Measurements from ENCODE around the gene CCDC87. TPM values are rescaled to one million over a fixed set of nuclear protein-coding genes. Genes with fewer than 3 reads are reported as not detected.
"Not testable (repeated sequence)": the region's sequence is repeated elsewhere in the genome, so short reads cannot be mapped to it uniquely, and the experiment has no call there.

CCDC87 gene
- total and polyA plus RNA-seq, 5 donors from 2014 or later = 0.35 TPM; not detected in 4

- H3K9me3 Mint-ChIP-seq = peaks cover 0 to under 1% (median 0%) of the 10 kb centered on the region in 7 donors
- peaks cover 6 to 29% (median 22%) of the 10 kb centered on the region in 4 donors for H3K4me1 Mint-ChIP-seq
- no peaks in the 10 kb centered on the region for H3K9me3 ChIP-seq (ENCODE audit: control insufficient read depth in 2 of 2, low read length in 2 of 2)
- H3K36me3 ChIP-seq (ENCODE audit: control insufficient read depth, insufficient read depth, low read length) = no peaks in the 10 kb centered on the region
- DNase-seq (no peak), ATAC-seq (ENCODE audit: low read depth in 2 of 2) (no peak)
- H3K4me1 ChIP-seq (ENCODE audit: control insufficient read depth, insufficient read depth, low read length, poor library complexity, severe bottlenecking) = peaks cover 11% of the 10 kb centered on the region
- H3K27ac Mint-ChIP-seq = no peak overlapping the region
- H3K27ac ChIP-seq (ENCODE audit: insufficient read depth, low read length, poor library complexity, severe bottlenecking) = no peak overlapping the region
- H3K4me3 ChIP-seq (ENCODE audit: low read depth, low read length) = no peak overlapping the region
- H3K27me3 Mint-ChIP-seq = peaks cover 8% of the 10 kb centered on the region
- no peaks in the 10 kb centered on the region for H3K36me3 Mint-ChIP-seq
- H3K27me3 ChIP-seq (ENCODE audit: control insufficient read depth, insufficient read depth, low read length) = no peaks in the 10 kb centered on the region
- H3K4me3 Mint-ChIP-seq = no peak overlapping the region
Observed at GRCh38 chr11:66612458-66612857, 19.6 kb upstream of the CCDC87 start.

GRCh38 chr11:66609721-66610617 lies 17.1 kb upstream of the CCDC87 start:
- peaks cover 4% of the 10 kb centered on the region for H3K36me3 ChIP-seq (ENCODE audit: control insufficient read depth, insufficient read depth, low read length)
- peaks cover 4% of the 10 kb centered on the region for H3K4me1 ChIP-seq (ENCODE audit: control insufficient read depth, insufficient read depth, low read length, poor library complexity, severe bottlenecking)
- Mint-ChIP-seq H3K27me3 (no peaks in the 10 kb centered on the region), H3K9me3 (no peaks in the 10 kb centered on the region), H3K36me3 (peaks cover 7% of the 10 kb centered on the region), H3K4me1 (peaks cover 6 to 15% (median 14%) of the 10 kb centered on the region in 4 donors), H3K27ac (peak overlapping the region; percentile 29 to 59 (median 48)), H3K4me3 (peak overlapping the region in 2 of 4 donors; percentile 14 to 16)
- DNase-seq (peak in 1 of 3 donors; percentile 26), ATAC-seq (ENCODE audit: low read depth in 2 of 2) (peak in 1 of 2 donors; percentile 31)
- H3K27me3 ChIP-seq (ENCODE audit: control insufficient read depth, insufficient read depth, low read length) = no peaks in the 10 kb centered on the region
- H3K27ac ChIP-seq (ENCODE audit: insufficient read depth, low read length, poor library complexity, severe bottlenecking) = peak overlapping the region; percentile 31
- H3K9me3 ChIP-seq (ENCODE audit: control insufficient read depth in 2 of 2, low read length in 2 of 2) = no peaks in the 10 kb centered on the region
- H3K4me3 ChIP-seq (ENCODE audit: low read depth, low read length) = peak overlapping the region; percentile 62

- DNase-seq = no peak
Observed at GRCh38 chr11:66607126-66607834, 14.4 kb upstream of the CCDC87 start.

GRCh38 chr11:66606608-66607007 lies 13.7 kb upstream of the CCDC87 start:
- H3K4me3 ChIP-seq (ENCODE audit: low read depth, low read length); ATAC-seq (ENCODE audit: low read depth in 2 of 2); H3K36me3 ChIP-seq (ENCODE audit: control insufficient read depth, insufficient read depth, low read length); H3K4me1 ChIP-seq (ENCODE audit: control insufficient read depth, insufficient read depth, low read length, poor library complexity, severe bottlenecking); H3K27me3 Mint-ChIP-seq; DNase-seq; H3K9me3 ChIP-seq (ENCODE audit: control insufficient read depth in 2 of 2, low read length in 2 of 2); H3K27me3 ChIP-seq (ENCODE audit: control insufficient read depth, insufficient read depth, low read length); H3K27ac ChIP-seq (ENCODE audit: insufficient read depth, low read length, poor library complexity, severe bottlenecking); H3K27ac Mint-ChIP-seq; H3K4me3 Mint-ChIP-seq; H3K9me3 Mint-ChIP-seq: not testable (repeated sequence)
- peaks cover 6 to 14% (median 13%) of the 10 kb centered on the region in 4 donors for H3K4me1 Mint-ChIP-seq
- peaks cover 21% of the 10 kb centered on the region for H3K36me3 Mint-ChIP-seq

More at GRCh38 chr11:66607126-66607834, 14.4 kb upstream of the CCDC87 start:
- Histone ChIP-seq H3K9me3 (ENCODE audit: control insufficient read depth in 2 of 2, low read length in 2 of 2) (no peaks in the 10 kb centered on the region), H3K36me3 (ENCODE audit: control insufficient read depth, insufficient read depth, low read length) (peaks cover 4% of the 10 kb centered on the region), H3K4me1 (ENCODE audit: control insufficient read depth, insufficient read depth, low read length, poor library complexity, severe bottlenecking) (peaks cover 4% of the 10 kb centered on the region), H3K27ac (ENCODE audit: insufficient read depth, low read length, poor library complexity, severe bottlenecking) (no peak overlapping the region), H3K4me3 (ENCODE audit: low read depth, low read length) (no peak overlapping the region), H3K27me3 (ENCODE audit: control insufficient read depth, insufficient read depth, low read length) (no peaks in the 10 kb centered on the region)
- H3K9me3 Mint-ChIP-seq = no peaks in the 10 kb centered on the region
- no peak for ATAC-seq (ENCODE audit: low read depth in 2 of 2)
- peak overlapping the region in 1 of 4 donors; percentile 47 for H3K4me3 Mint-ChIP-seq
- H3K27me3 Mint-ChIP-seq = no peaks in the 10 kb centered on the region
- H3K36me3 Mint-ChIP-seq = peaks cover 18% of the 10 kb centered on the region
- peaks cover 6 to 14% (median 13%) of the 10 kb centered on the region in 4 donors for H3K4me1 Mint-ChIP-seq
- H3K27ac Mint-ChIP-seq = no peak overlapping the region

GRCh38 chr11:66604155-66604554 lies 11.3 kb upstream of the CCDC87 start:
- H3K4me1 Mint-ChIP-seq = peaks cover 0 to 2% (median 0%) of the 10 kb centered on the region in 4 donors
- no peaks in the 10 kb centered on the region for H3K9me3 Mint-ChIP-seq
- peaks cover 14% of the 10 kb centered on the region for H3K36me3 ChIP-seq (ENCODE audit: control insufficient read depth, insufficient read depth, low read length)
- no peak for DNase-seq
- H3K4me3 ChIP-seq (ENCODE audit: low read depth, low read length) = no peak overlapping the region
- H3K27me3 Mint-ChIP-seq = no peaks in the 10 kb centered on the region
- H3K4me3 Mint-ChIP-seq = no peak overlapping the region
- no peak for ATAC-seq (ENCODE audit: low read depth in 2 of 2)
- H3K27me3 ChIP-seq (ENCODE audit: control insufficient read depth, insufficient read depth, low read length) = no peaks in the 10 kb centered on the region
- no peak overlapping the region for H3K27ac Mint-ChIP-seq
- no peak overlapping the region for H3K27ac ChIP-seq (ENCODE audit: insufficient read depth, low read length, poor library complexity, severe bottlenecking)
- H3K9me3 ChIP-seq (ENCODE audit: control insufficient read depth in 2 of 2, low read length in 2 of 2) = no peaks in the 10 kb centered on the region
- H3K4me1 ChIP-seq (ENCODE audit: control insufficient read depth, insufficient read depth, low read length, poor library complexity, severe bottlenecking) = no peaks in the 10 kb centered on the region
- H3K36me3 Mint-ChIP-seq = peaks cover 25% of the 10 kb centered on the region

GRCh38 chr11:66603072-66603471 lies 10.2 kb upstream of the CCDC87 start:
- H3K4me3 Mint-ChIP-seq = no peak overlapping the region
- H3K36me3 ChIP-seq (ENCODE audit: control insufficient read depth, insufficient read depth, low read length) = peaks cover 14% of the 10 kb centered on the region
- H3K9me3 ChIP-seq (ENCODE audit: control insufficient read depth in 2 of 2, low read length in 2 of 2) = no peaks in the 10 kb centered on the region
- DNase-seq = no peak
- no peaks in the 10 kb centered on the region for H3K4me1 ChIP-seq (ENCODE audit: control insufficient read depth, insufficient read depth, low read length, poor library complexity, severe bottlenecking)
- no peak overlapping the region for H3K4me3 ChIP-seq (ENCODE audit: low read depth, low read length)
- H3K27me3 ChIP-seq (ENCODE audit: control insufficient read depth, insufficient read depth, low read length) = no peaks in the 10 kb centered on the region
- no peaks in the 10 kb centered on the region for H3K9me3 Mint-ChIP-seq
- H3K27ac Mint-ChIP-seq = no peak overlapping the region
- H3K36me3 Mint-ChIP-seq = peaks cover 25% of the 10 kb centered on the region
- H3K27ac ChIP-seq (ENCODE audit: insufficient read depth, low read length, poor library complexity, severe bottlenecking) = no peak overlapping the region
- no peaks in the 10 kb centered on the region for H3K27me3 Mint-ChIP-seq
- H3K4me1 Mint-ChIP-seq = peaks cover 0 to 7% (median 1%) of the 10 kb centered on the region in 4 donors
- no peak for ATAC-seq (ENCODE audit: low read depth in 2 of 2)

DNA sequence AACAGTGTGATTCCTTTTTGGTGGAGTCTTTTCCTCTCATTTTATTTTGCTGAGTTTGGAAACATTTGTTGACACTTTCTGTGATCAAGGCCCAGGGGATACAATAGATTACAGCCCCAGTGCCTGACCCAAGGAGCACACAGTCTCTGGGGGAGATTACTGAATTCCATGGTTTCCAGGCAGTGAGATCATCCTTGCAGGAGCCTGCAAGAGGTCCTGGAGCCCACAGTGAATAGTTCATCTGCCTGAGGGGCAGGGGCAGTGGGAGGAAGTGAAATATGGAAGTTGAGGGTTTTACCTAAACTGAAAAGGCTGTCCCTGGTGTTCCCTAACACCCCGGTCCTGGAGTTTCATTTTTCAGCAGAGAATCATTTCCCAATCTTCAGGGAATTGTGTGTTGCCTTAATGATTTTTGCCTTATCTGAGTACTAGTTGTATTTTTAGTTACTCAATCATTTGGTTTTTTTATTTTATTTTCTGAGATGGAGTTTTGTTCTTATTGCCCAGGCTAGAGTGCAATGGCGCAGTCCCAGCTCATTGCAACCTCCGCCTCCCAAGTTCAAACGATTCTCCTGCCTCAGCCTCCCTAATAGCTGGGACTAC lies 7.9 kb upstream of the CCDC87 start:
- no peaks in the 10 kb centered on the region for H3K27me3 Mint-ChIP-seq
- H3K4me3 Mint-ChIP-seq = peak overlapping the region in 1 of 4 donors; percentile 43
- Histone ChIP-seq H3K9me3 (ENCODE audit: control insufficient read depth in 2 of 2, low read length in 2 of 2) (no peaks in the 10 kb centered on the region), H3K27me3 (ENCODE audit: control insufficient read depth, insufficient read depth, low read length) (no peaks in the 10 kb centered on the region), H3K4me1 (ENCODE audit: control insufficient read depth, insufficient read depth, low read length, poor library complexity, severe bottlenecking) (no peaks in the 10 kb centered on the region), H3K27ac (ENCODE audit: insufficient read depth, low read length, poor library complexity, severe bottlenecking) (no peak overlapping the region), H3K4me3 (ENCODE audit: low read depth, low read length) (no peak overlapping the region), H3K36me3 (ENCODE audit: control insufficient read depth, insufficient read depth, low read length) (peaks cover 10% of the 10 kb centered on the region)
- ATAC-seq (ENCODE audit: low read depth in 2 of 2) (no peak), DNase-seq (no peak)
- no peak overlapping the region for H3K27ac Mint-ChIP-seq
- H3K36me3 Mint-ChIP-seq = peaks cover 22% of the 10 kb centered on the region
- peaks cover 2 to 10% (median 7%) of the 10 kb centered on the region in 4 donors for H3K4me1 Mint-ChIP-seq
- no peaks in the 10 kb centered on the region for H3K9me3 Mint-ChIP-seq

Measured in CD4-positive, CD25-positive, alpha-beta regulatory T cell (primary cell).